ENCODE results near the gene GPR179.

DNA sequence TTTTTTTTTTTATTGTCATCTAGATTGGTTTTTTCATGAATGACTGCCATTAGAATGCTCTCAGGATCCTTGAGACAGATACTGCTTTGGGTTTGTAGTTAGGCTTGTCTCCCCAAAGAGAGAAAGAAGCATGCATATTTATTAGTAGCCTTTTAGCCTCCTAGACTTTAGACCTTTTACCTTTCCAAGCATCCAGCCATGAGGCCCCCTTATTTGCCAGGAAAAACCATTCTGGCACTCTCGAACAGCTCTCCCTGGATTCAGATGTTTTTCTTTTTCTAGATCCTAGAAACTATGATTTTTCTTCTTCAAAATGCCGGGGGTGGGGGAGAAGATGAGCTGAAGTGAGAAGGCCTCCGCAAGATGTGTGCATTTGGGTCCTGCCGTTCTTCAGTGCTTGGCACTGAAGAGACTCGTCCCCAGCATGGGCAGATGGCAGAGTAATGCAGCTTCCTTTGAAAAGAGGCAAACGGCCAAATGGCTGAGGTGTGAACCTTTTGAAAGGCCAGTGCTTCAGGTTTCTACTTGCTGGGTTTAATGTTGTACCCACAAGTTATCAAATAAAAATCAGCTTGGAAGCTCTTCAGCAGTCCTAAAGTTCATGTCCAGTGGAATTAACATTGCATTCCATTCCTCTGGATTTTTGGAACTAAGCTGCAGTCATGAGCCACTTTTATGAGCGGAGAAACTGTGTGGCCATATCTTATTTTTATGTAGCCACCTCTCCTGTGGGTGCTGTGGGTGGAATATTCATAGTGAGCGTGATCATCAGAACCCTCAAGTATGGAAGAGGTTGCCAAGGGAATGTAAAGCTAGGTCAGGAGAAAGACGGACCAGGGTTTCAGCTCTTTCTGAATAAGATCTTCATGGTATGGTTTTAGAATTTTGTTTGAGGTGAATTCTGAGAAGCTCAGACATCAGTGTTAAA, 15.1 kb upstream of the GPR179 start:
- TF ChIP-seq, protein P1, sequence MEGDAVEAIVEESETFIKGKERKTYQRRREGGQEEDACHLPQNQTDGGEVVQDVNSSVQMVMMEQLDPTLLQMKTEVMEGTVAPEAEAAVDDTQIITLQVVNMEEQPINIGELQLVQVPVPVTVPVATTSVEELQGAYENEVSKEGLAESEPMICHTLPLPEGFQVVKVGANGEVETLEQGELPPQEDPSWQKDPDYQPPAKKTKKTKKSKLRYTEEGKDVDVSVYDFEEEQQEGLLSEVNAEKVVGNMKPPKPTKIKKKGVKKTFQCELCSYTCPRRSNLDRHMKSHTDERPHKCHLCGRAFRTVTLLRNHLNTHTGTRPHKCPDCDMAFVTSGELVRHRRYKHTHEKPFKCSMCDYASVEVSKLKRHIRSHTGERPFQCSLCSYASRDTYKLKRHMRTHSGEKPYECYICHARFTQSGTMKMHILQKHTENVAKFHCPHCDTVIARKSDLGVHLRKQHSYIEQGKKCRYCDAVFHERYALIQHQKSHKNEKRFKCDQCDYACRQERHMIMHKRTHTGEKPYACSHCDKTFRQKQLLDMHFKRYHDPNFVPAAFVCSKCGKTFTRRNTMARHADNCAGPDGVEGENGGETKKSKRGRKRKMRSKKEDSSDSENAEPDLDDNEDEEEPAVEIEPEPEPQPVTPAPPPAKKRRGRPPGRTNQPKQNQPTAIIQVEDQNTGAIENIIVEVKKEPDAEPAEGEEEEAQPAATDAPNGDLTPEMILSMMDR (IDR thresholded peaks at IDR 0.05): no peak
- TF ChIP-seq POLR2A (IDR thresholded peaks at IDR 0.05): no peak
